OCI-LY3 (cell line): ENCODE measurements around the gene C2orf15.

Experiments
- H2AFZ ChIP-seq: fragments of 200-600, 300-600 bp; shearing (Covaris generic); 2 replicates; pipeline ENCODE4 v1.6.0; 2014; ENCODE audit warnings: antibody characterized with exemption, low read depth, low read length
- H3K27ac ChIP-seq: fragments of 200-600, 300-600 bp; sonication (generic); 2 replicates; pipeline ENCODE4 v1.5.1; 2014; ENCODE audit warnings: mild to moderate bottlenecking, low read length, moderate library complexity, mixed read lengths
- H3K27me3 ChIP-seq: fragments of 200-600, 300-600 bp; sonication (generic); 2 replicates; pipeline ENCODE4 v1.6.1; 2014; ENCODE audit warnings: low read depth, low read length, mixed read lengths
- H3K36me3 ChIP-seq: fragments of 200-600, 300-600 bp; sonication (generic); replicated peaks from 2 replicates; pipeline ENCODE3; 2014; ENCODE audit warnings: low read depth, low read length, mixed read lengths
- H3K4me1 ChIP-seq: fragments of 300-600, 200-600 bp; sonication (generic); 2 replicates; pipeline ENCODE4 v1.6.1; 2014; ENCODE audit warnings: low read length, mixed read lengths
- H3K4me2 ChIP-seq: fragments of 200-600, 300-600 bp; sonication (generic); 2 replicates; pipeline ENCODE4 v1.6.1; 2014; ENCODE audit warnings: low read length, mixed read lengths
- H3K4me3 ChIP-seq: fragments of 300-600, 200-600 bp; sonication (generic); 2 replicates; pipeline ENCODE4 v1.5.1; 2014; ENCODE audit warnings: antibody characterized with exemption, mild to moderate bottlenecking, low read length, moderate library complexity
- H3K79me2 ChIP-seq: fragments of 300-600, 200-600 bp; shearing (Covaris generic); 2 replicates; pipeline ENCODE4 v1.6.1; 2014; ENCODE audit warnings: mild to moderate bottlenecking, low read length, mixed read lengths
- H3K9ac ChIP-seq: fragments of 300-600, 200-600 bp; shearing (Covaris generic); 2 replicates; pipeline ENCODE4 v1.6.0; 2014; ENCODE audit warnings: mild to moderate bottlenecking, low read length, moderate library complexity
- H3K9me3 ChIP-seq: fragments of 200-600, 300-600 bp; shearing (Covaris generic); 2 replicates; pipeline ENCODE4 v1.6.1; 2014; ENCODE audit warnings: low read length, mixed read lengths; ENCODE audit not compliant: insufficient read depth
- H4K20me1 ChIP-seq: fragments of 200-600, 300-600 bp; sonication (generic); 2 replicates; pipeline ENCODE4 v1.6.1; 2016; ENCODE audit warnings: low read length, mixed read lengths; ENCODE audit not compliant: insufficient read depth
- CTCF ChIP-seq: fragments of 200-600, 300-600 bp; sonication (generic); IDR thresholded peaks from 2 replicates; pipeline ENCODE4 v1.5.1; 2014; ENCODE audit warnings: antibody characterized with exemption, low read length, low read depth
- EZH2phosphoT487 ChIP-seq: fragments of 200-600 bp; shearing (Covaris generic); IDR thresholded peaks from 2 replicates; pipeline ENCODE4 v1.6.1; 2018; ENCODE audit warnings: antibody characterized with exemption, mixed run types, low read depth

Gene C2orf15

GRCh38 chr2:99106913-99107312, 34.6 kb upstream of the C2orf15 start:
- no peak overlapping the region for H3K27ac ChIP-seq
- H3K36me3 ChIP-seq = no peaks in the 10 kb centered on the region

GRCh38 chr2:99111236-99111635, 30.3 kb upstream of the C2orf15 start:
- Histone ChIP-seq H3K4me2 (no peak overlapping the region), H3K9me3 (no peaks in the 10 kb centered on the region), H3K4me3 (no peak overlapping the region), H2AFZ (no peak overlapping the region), H3K79me2 (no peaks in the 10 kb centered on the region), H3K9ac (no peak overlapping the region), H3K36me3 (no peaks in the 10 kb centered on the region), H3K27ac (no peak overlapping the region), H4K20me1 (no peaks in the 10 kb centered on the region), H3K4me1 (peaks cover 11% of the 10 kb centered on the region), H3K27me3 (no peaks in the 10 kb centered on the region)
- no peak for TF ChIP-seq CTCF
- TF ChIP-seq EZH2phosphoT487 = no peak

More at GRCh38 chr2:99106913-99107312, 34.6 kb upstream of the C2orf15 start:
- H3K4me2 ChIP-seq = no peak overlapping the region
- no peaks in the 10 kb centered on the region for H4K20me1 ChIP-seq
- no peaks in the 10 kb centered on the region for H3K79me2 ChIP-seq
- H2AFZ ChIP-seq = no peak overlapping the region
- H3K4me3 ChIP-seq = no peak overlapping the region
- no peak overlapping the region for H3K9ac ChIP-seq
- H3K4me1 ChIP-seq = peaks cover 11% of the 10 kb centered on the region
- no peaks in the 10 kb centered on the region for H3K27me3 ChIP-seq
- H3K9me3 ChIP-seq = no peaks in the 10 kb centered on the region
- TF ChIP-seq CTCF (no peak), EZH2phosphoT487 (no peak)

GRCh38 chr2:99111945-99112344, 29.6 kb upstream of the C2orf15 start:
- Histone ChIP-seq H3K9me3 (no peaks in the 10 kb centered on the region), H3K79me2 (no peaks in the 10 kb centered on the region), H2AFZ (no peak overlapping the region), H4K20me1 (no peaks in the 10 kb centered on the region), H3K27me3 (no peaks in the 10 kb centered on the region), H3K4me2 (no peak overlapping the region), H3K4me1 (peaks cover 4% of the 10 kb centered on the region), H3K9ac (no peak overlapping the region), H3K4me3 (no peak overlapping the region), H3K27ac (no peak overlapping the region), H3K36me3 (no peaks in the 10 kb centered on the region)
- TF ChIP-seq CTCF (no peak), EZH2phosphoT487 (no peak)

GRCh38 chr2:99112617-99113016, 28.9 kb upstream of the C2orf15 start:
- no peak overlapping the region for H2AFZ ChIP-seq
- no peaks in the 10 kb centered on the region for H3K36me3 ChIP-seq
- no peak overlapping the region for H3K4me2 ChIP-seq
- no peaks in the 10 kb centered on the region for H3K79me2 ChIP-seq
- TF ChIP-seq CTCF (no peak), EZH2phosphoT487 (no peak)
- H3K4me1 ChIP-seq = no peaks in the 10 kb centered on the region
- no peak overlapping the region for H3K27ac ChIP-seq
- no peaks in the 10 kb centered on the region for H4K20me1 ChIP-seq
- no peaks in the 10 kb centered on the region for H3K27me3 ChIP-seq
- no peak overlapping the region for H3K9ac ChIP-seq
- no peaks in the 10 kb centered on the region for H3K9me3 ChIP-seq
- no peak overlapping the region for H3K4me3 ChIP-seq
